Renal cortical epithelial cell (primary cell): ENCODE data around the gene UBASH3A. TPM values are rescaled to one million over a fixed set of nuclear protein-coding genes. Genes with fewer than 3 reads are reported as not detected.
A peak's percentile ranks its signal among the peaks of the same experiment; 100 is the strongest.

ENCODE experiments used
- DNase-seq: peaks from one replicate; pipeline ENCODE4 v3.0.0-alpha.2; 2011; ENCODE audit warnings: low read depth
- total RNA-seq: library from RNA; depleted of rRNA; stranded (reverse); fragments of >200 nt; gene quantifications from 2 replicates; pipeline ENCODE4 v1.2.3, GENCODE V29; 2014

Gene UBASH3A
- total RNA-seq, 1 donor from 2014 or later, result not detected

- no peak for DNase-seq
Observed at GRCh38 chr21:42489006-42489563, 85.4 kb downstream of the UBASH3A start.

GRCh38 chr21:42489991-42490390 is 86.3 kb downstream of the UBASH3A start:
- DNase-seq, result no peak

GRCh38 chr21:42490720-42491119 is 87.0 kb downstream of the UBASH3A start:
- no peak for DNase-seq

GRCh38 chr21:42491328-42491727 is 87.6 kb downstream of the UBASH3A start:
- no peak for DNase-seq

- no peak for DNase-seq
Observed at GRCh38 chr21:42492201-42492600, 88.5 kb downstream of the UBASH3A start.

GRCh38 chr21:42493109-42494060 is 89.7 kb downstream of the UBASH3A start:
- no peak for DNase-seq

GRCh38 chr21:42495027-42495426 is 91.3 kb downstream of the UBASH3A start:
- DNase-seq, result no peak

- DNase-seq, result peak; percentile 18
Observed at GRCh38 chr21:42495765-42496119, 92.0 kb downstream of the UBASH3A start.

GRCh38 chr21:42496120-42496838 is 92.6 kb downstream of the UBASH3A start, which contains the start of gene RSPH1:
Gene RSPH1, minus strand, starts transcription at chr21:42496224. Its CDS starts 38 bp downstream, at chr21:42496186.
- peak; percentile 94 for DNase-seq

GRCh38 chr21:42496839-42497202 is 93.1 kb downstream of the UBASH3A start:
- no peak for DNase-seq

Other genes with a start within 250 kb of the UBASH3A start
- gene ABCG1, start 184.8 kb upstream of the UBASH3A start, total RNA-seq, result 0.52 and 0.85 TPM in 2 replicates
- gene TFF3, start 88.5 kb upstream of the UBASH3A start, total RNA-seq, result 0.40 and 0.87 TPM in 2 replicates
- not detected in 2 replicates for gene TFF2, start 52.9 kb upstream of the UBASH3A start, total RNA-seq
- gene TFF1, start 37.4 kb upstream of the UBASH3A start, total RNA-seq, result not detected in 2 replicates
- 0.17 and 0.75 TPM in 2 replicates for gene TMPRSS3, start 7.8 kb upstream of the UBASH3A start, total RNA-seq
- 1.0 and 3.6 TPM in 2 replicates for gene RSPH1, start 92.3 kb downstream of the UBASH3A start, total RNA-seq
- gene SLC37A1, start 110.0 kb downstream of the UBASH3A start, total RNA-seq, result 15.0 and 39.6 TPM in 2 replicates
- gene PDE9A, start 249.7 kb downstream of the UBASH3A start, total RNA-seq, result 3.0 and 5.0 TPM in 2 replicates